Fibroblast of upper back skin (primary cell): ENCODE data around the gene SIL1.
"Not testable (repeated sequence)": the region's sequence is repeated elsewhere in the genome, so short reads cannot be mapped to it uniquely, and the experiment has no call there.

ENCODE experiments used
- DNase-seq: peaks from one replicate; pipeline ENCODE4 v3.0.0-alpha.2; 2013

The SIL1 gene

DNA sequence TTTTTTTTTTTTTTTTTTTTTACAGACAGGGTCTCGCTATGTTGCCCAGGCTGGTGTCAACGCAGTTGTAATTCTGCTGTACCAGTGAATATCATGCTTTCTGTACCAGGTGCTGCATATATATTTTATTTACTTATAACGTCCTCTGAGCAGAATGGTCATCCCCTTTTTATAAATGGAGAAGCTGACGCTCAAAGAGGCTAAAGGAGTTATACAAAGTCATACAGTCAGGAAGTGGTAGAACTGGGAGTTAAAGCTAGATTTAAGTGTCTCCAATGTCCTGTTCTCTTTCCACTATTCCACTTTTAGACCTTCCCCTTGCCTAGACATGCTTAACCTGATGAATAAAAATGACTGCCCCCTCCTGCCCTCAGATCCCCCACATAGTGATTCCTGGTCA is 1.2 kb upstream of the SIL1 start:
- no peak for DNase-seq

- DNase-seq, result no peak
Observed at GRCh38 chr5:139196296-139196956, 1.7 kb downstream of the SIL1 start.

DNA sequence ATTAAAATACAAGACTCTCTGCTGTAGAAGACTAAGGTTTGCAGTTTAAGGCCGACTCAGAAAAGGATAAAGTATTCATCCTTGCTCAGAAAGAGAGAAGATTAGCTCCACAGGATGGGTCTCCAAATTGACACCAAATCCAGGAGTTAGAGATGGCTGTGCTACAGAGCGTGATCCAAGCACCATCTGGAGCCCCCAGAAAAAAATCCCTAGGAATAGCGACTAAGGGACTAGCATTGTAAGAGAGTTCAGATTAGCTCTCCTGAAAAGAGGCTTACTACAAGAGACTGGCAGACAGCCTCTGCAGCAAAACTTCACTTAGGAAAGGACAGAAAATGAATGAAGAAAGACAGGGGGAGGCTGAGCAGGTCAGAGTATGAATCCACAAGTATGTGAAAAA is 3.7 kb downstream of the SIL1 start:
- DNase-seq, result no peak

DNA sequence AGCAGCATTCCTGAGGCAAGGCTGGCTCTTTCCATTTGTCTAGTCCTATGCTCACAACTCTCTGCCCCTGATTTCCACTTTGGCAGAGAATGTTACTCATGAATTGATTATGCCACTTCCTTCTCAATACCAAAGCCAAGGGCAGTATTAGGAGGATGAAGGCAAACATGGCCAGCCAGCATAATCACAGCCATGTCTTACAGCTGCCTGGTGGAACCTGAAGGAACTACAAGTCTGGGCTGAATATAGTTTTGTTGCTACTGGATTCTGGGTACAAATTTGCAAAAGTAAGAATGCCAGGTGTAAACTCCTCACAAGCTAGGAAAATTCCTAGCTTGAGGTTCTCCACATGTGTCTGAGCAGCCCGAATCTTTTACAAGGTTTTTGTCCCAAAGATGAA is 4.2 kb downstream of the SIL1 start:
- DNase-seq, result no peak

GRCh38 chr5:139192906-139193305 is 5.3 kb downstream of the SIL1 start:
- not testable (repeated sequence) for DNase-seq

GRCh38 chr5:139191954-139192353 is 6.2 kb downstream of the SIL1 start:
- DNase-seq, result not testable (repeated sequence)

DNA sequence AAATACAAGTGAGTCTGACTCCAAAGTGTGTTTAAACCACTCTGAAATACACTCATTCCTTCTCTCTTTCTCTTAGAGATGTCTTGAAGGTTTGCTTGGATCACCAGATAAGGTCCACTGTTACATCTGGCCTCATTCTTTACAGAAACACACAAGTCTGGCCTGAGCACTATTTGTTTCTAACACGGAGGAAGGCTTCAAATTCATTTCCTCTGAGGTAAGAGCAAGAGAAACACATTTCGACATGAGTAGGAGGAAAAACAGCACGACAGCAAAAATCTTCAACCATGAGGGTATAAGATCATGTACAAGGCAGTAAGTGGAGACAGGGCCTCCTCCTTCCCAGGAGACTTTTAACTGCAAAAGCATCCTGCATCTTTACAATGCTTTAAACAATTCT is 8.0 kb downstream of the SIL1 start:
- DNase-seq, result peak; percentile 45

DNA sequence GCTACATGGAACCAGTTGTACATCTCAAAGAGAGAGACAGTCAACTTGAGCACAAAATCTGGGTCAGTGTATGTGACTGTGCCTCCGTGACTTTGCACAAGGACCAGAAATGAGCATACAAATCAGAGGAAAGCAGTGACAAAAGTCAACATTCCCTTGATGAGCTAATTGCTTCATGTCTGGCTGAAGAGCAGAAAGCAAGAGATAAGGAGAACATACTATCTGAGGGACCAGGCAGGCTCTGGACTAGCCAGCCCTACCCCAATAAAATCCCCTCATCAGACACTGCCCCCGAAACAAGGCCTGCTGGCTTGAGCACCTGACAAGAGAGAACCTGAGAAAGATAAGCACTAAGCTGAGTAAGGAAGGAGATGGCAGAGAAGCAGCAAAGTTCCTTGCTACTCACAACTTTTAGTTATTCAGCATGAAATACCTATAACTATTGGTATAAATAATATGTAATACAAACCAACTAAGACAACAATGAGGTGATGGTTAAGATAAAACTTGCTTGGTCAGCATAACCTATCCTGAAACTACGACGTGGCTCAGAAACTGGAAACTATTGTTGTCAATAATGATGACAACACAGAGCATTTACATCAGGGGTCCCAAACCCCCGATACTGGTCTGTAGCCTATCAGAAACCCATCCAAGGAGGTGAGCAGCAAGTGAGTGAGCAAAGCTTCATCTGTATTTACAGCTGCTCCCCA is 9.5 kb downstream of the SIL1 start:
- DNase-seq, result no peak

- DNase-seq, result no peak
Observed at GRCh38 chr5:139186752-139187326, 11.3 kb downstream of the SIL1 start.

GRCh38 chr5:139186261-139186660 is 11.9 kb downstream of the SIL1 start:
- peak; percentile 17 for DNase-seq

- no peak for DNase-seq
Observed at GRCh38 chr5:139185589-139185988, 12.6 kb downstream of the SIL1 start.

GRCh38 chr5:139183502-139183901 is 14.7 kb downstream of the SIL1 start:
- no peak for DNase-seq

GRCh38 chr5:139182528-139183296 is 15.5 kb downstream of the SIL1 start:
- DNase-seq, result no peak

- peak; percentile 49 for DNase-seq
Observed at GRCh38 chr5:139181835-139182452, 16.2 kb downstream of the SIL1 start.

DNA sequence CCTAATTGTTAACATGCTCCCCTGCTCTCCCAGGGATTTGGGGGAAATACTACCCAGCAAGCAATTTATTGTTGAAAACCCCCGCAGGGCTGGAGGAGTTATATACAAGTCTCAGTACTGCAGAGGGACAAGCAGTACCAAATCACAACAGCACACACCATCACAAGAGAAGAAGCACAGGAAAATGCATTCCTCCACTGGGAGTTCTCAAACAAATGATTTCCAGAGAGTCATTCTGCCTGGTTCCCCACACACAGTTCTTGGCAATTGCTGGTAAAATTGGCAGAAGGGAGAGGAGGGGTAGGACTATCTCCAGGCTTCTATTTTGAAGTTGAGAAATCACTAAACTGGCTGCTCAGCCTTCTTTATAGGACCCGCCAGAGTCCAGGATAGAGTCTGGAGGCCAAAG is 16.8 kb downstream of the SIL1 start:
- DNase-seq, result peak; percentile 63

DNA sequence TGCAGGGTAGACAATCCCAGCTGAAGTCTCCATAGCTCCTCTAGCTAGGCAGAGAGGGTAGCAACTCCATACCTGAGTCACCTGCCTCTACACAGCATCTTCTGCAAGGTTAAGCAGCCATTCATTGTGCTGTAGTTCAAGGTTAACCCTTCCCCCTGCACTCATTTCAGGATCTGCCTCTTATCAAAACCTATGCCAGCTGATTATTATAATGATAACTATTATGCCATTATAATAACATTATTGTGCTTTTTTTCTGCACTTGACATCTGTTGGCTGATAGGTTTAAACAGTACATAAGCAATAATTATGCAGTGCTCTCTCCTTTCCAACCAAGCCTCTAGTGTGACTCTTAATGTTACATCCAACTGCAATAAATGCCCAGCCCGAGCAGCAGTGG is 17.3 kb downstream of the SIL1 start:
- no peak for DNase-seq

- not testable (repeated sequence) for DNase-seq
Observed at GRCh38 chr5:139179778-139180513, 18.2 kb downstream of the SIL1 start.

- DNase-seq, result peak; percentile 56
Observed at GRCh38 chr5:139178935-139179334, 19.2 kb downstream of the SIL1 start.

DNA sequence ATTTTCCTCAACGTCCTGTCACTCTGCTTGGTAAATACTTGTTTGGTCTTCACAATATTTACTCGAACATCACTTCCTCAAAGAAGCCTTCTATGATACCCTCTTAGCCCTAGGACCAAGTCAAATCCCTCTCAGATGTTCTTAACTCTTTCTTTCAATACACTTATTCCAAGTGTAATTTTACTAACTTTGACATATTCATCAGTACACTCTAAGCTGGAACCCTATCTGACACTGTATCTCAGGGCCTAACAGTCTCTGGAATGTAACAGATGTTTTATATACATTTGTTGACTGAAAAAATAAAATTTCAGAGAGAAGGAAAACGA is 19.6 kb downstream of the SIL1 start:
- DNase-seq, result no peak

DNA sequence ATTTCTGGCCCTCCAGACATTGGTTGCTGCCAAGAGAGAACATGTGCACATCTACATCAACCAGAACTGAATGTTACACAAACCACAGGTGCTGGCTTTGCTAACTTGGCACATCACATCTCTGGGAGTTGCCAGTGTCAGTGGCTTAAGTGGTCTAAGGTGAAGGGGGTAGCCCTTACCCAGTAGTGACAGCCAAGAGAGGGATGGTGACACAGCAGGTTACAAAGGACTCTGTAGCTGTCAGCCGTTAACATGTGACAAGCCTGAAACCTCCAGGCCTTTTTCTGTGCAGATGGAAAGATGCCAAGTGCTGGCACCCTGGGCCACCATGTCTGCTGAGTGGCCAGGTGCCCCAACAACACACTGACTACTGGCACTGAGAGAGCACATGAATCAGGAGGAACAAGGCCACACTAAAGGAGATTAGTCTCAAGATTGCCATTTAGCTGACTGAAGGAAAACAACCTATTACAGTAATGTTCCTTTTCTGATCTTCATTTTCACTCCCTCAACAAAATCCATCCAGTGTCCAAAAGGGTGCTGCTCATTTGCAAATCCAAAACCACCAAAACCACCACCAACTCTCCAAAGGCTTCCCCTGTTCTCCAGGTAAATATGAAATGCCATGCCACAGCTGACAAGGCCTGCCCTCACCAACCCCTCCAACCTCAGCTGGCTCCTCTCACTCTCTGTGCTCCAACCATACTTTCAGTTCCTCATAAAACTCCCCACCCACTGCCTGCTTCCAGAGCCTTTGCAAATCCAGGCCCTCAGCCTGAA is 20.2 kb downstream of the SIL1 start:
- DNase-seq, result no peak

DNA sequence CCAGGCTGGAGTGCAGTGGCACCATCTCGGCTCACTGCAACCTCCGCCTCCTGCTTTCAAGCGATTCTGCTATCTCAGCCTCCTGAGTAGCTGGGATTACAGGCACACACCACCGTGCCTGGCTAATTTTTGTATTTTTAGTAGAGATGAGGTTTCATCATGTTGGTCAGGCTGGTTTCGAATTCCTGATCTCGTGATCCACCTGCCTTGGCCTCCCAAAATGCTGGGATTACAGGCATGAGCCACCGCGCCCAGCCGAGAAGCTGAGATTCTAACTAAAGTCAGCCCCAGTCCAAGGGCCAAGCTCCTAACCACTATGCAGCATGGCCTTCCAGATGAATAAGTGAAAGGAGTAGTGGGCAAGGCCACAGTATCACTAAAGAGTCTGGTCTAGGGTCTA is 20.9 kb downstream of the SIL1 start:
- not testable (repeated sequence) for DNase-seq

DNA sequence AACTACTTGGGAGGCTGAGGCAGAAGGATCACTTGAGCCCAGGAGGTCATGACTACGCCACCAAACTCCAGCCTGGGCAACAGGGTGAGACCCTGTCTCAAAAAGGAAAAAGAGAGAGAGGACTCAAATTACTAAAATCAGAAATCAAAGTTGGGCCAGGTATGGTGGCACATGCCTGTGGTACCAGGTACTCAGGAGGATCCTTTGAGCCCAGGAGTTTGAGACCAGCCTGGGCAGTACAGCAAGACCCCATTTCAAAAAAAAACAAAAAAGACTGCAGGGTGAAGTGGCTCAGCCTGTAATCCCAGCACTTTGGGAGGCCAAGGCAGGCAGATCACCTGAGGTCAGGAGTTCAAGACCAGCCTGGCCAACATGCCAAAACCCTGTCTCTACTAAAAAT is 23.8 kb downstream of the SIL1 start:
- DNase-seq, result not testable (repeated sequence)
